Neutrophil (primary cell): ENCODE measurements around the gene HS3ST3A1.

ENCODE experiments used
- H3K27ac ChIP-seq: fragments of 200-600 bp; sonication (generic); 2 replicates; pipeline ENCODE4 v1.5.1; 2016; ENCODE audit warnings: mild to moderate bottlenecking, moderate library complexity
- H3K27me3 ChIP-seq: fragments of 200-600 bp; sonication (generic); 2 replicates; pipeline ENCODE4 v1.6.0; 2016; ENCODE audit warnings: mild to moderate bottlenecking
- H3K36me3 ChIP-seq: fragments of 200-600 bp; sonication (generic); 2 replicates; pipeline ENCODE4 v1.5.1; 2017
- H3K4me1 ChIP-seq, 2 experiments: fragments of 200-600 bp in 1 of 2; sonication (generic) in 1 of 2; 1 replicate in 1 of 2; 2 replicates in 1 of 2; pipeline versions ENCODE4 v1.5.1 to v1.6.1; 2013 to 2016; ENCODE audit warnings: low read depth in 1 of 2, low read length in 1 of 2, mild to moderate bottlenecking in 1 of 2, moderate library complexity in 1 of 2; ENCODE audit not compliant: control insufficient read depth in 1 of 2, insufficient read depth in 1 of 2
- H3K4me3 ChIP-seq, 2 experiments: fragments of 200-600 bp in 1 of 2; sonication (generic) in 1 of 2; 1 replicate in 1 of 2; 2 replicates in 1 of 2; pipeline ENCODE4 v1.5.1; 2013 to 2016; ENCODE audit warnings: low read depth in 1 of 2, low read length in 1 of 2, mild to moderate bottlenecking in 1 of 2, moderate library complexity in 1 of 2
- H3K9me3 ChIP-seq: fragments of 200-600 bp; sonication (generic); 2 replicates; pipeline ENCODE4 v1.5.1; 2016
- TF ChIP-seq, protein P1 (sequence below): fragments of 200-600 bp; sonication (generic); IDR thresholded peaks from 2 replicates; pipeline ENCODE4 v1.5.1; 2016; ENCODE audit warnings: antibody characterized with exemption

Gene HS3ST3A1

GRCh38 chr17:13462146-13462545 is 139.6 kb downstream of the HS3ST3A1 start:
- Histone ChIP-seq H3K27me3 (no peaks in the 10 kb centered on the region), H3K9me3 (no peaks in the 10 kb centered on the region), H3K4me1 (no peaks in the 10 kb centered on the region), H3K36me3 (no peaks in the 10 kb centered on the region), H3K4me3 (no peak overlapping the region), H3K27ac (no peak overlapping the region)
- TF ChIP-seq, protein P1, sequence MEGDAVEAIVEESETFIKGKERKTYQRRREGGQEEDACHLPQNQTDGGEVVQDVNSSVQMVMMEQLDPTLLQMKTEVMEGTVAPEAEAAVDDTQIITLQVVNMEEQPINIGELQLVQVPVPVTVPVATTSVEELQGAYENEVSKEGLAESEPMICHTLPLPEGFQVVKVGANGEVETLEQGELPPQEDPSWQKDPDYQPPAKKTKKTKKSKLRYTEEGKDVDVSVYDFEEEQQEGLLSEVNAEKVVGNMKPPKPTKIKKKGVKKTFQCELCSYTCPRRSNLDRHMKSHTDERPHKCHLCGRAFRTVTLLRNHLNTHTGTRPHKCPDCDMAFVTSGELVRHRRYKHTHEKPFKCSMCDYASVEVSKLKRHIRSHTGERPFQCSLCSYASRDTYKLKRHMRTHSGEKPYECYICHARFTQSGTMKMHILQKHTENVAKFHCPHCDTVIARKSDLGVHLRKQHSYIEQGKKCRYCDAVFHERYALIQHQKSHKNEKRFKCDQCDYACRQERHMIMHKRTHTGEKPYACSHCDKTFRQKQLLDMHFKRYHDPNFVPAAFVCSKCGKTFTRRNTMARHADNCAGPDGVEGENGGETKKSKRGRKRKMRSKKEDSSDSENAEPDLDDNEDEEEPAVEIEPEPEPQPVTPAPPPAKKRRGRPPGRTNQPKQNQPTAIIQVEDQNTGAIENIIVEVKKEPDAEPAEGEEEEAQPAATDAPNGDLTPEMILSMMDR: no peak

DNA sequence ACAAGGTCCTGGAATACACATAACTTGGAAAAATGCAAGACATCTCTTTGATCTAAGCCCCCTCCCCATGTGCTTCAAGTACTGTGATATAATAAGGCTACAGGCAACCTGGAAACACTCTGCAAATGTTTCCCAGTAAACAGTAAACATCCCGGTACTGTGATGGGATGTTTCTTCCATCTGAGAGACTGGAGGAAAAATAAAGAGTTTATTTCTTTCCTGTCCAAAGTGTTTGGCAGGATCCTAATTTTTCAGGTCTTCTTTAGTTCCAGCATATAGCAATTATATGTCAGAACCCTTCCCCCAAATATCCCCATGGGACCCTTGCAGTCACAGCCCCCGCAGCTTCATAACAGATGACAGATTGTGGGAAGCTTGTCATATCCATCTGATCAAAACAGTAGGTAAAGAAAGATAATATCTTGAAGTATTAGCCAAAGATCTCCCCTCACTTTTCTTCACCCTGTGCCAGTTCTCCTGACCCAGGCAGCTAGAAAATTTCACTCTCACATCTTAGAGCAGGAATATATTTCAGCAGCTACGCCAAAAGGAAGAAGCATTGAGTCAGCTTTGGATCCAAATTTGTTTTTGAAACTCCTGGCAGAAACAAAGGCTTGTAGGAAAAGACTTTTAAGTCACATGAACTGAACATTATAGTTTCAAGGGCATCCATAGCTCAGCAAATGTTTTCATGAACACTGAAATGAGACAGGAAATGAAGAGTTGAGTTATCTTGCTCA is 141.3 kb downstream of the HS3ST3A1 start:
- no peaks in the 10 kb centered on the region for H3K27me3 ChIP-seq
- H3K36me3 ChIP-seq: no peaks in the 10 kb centered on the region
- TF ChIP-seq, protein P1: no peak
- H3K4me1 ChIP-seq: no peaks in the 10 kb centered on the region
- no peak overlapping the region for H3K4me3 ChIP-seq
- no peaks in the 10 kb centered on the region for H3K9me3 ChIP-seq
- H3K27ac ChIP-seq: no peak overlapping the region

- no peak overlapping the region for H3K27ac ChIP-seq
Measured at GRCh38 chr17:13457783-13458182, 143.9 kb downstream of the HS3ST3A1 start.

More at GRCh38 chr17:13457783-13458182, 143.9 kb downstream of the HS3ST3A1 start:
- H3K36me3 ChIP-seq: no peaks in the 10 kb centered on the region
- no peak overlapping the region for H3K4me3 ChIP-seq
- TF ChIP-seq, protein P1: no peak
- no peaks in the 10 kb centered on the region for H3K9me3 ChIP-seq
- no peaks in the 10 kb centered on the region for H3K27me3 ChIP-seq
- H3K4me1 ChIP-seq: no peaks in the 10 kb centered on the region
